SU-DHL-6 (cell line): ENCODE measurements around the gene SEPTIN2.
"Not testable (repeated sequence)": the region's sequence is repeated elsewhere in the genome, so short reads cannot be mapped to it uniquely, and the experiment has no call there.

Experiments used
- H2AFZ ChIP-seq: fragments of 200-600 bp; sonication (generic); 2 replicates; pipeline ENCODE4 v1.6.1; 2014; ENCODE audit warnings: low read depth, mild to moderate bottlenecking, moderate library complexity, mixed read lengths, antibody characterized with exemption, low read length; ENCODE audit not compliant: severe bottlenecking
- H3F3A ChIP-seq: fragments of 200-600 bp; shearing (Covaris generic); 2 replicates; pipeline ENCODE4 v1.6.0; 2016; ENCODE audit warnings: antibody characterized with exemption, mild to moderate bottlenecking; ENCODE audit not compliant: insufficient read depth
- H3K27ac ChIP-seq: fragments of 200-600 bp; sonication (generic); 2 replicates; pipeline ENCODE4 v1.5.1; 2016; ENCODE audit warnings: low read depth, mild to moderate bottlenecking, low read length, moderate library complexity, mixed read lengths
- H3K27me3 ChIP-seq: fragments of 200-600 bp; sonication (generic), shearing (Covaris generic); 2 replicates; pipeline ENCODE4 v1.6.0; 2014; ENCODE audit warnings: mild to moderate bottlenecking, low read length
- H3K36me3 ChIP-seq: fragments of 200-600 bp; sonication (generic); 2 replicates; pipeline ENCODE4 v1.6.1; 2014; ENCODE audit warnings: mild to moderate bottlenecking, low read length, mixed read lengths
- H3K4me2 ChIP-seq: fragments of 300-600, 200-600 bp; shearing (Covaris generic), sonication (generic); 2 replicates; pipeline ENCODE4 v1.6.0; 2014; ENCODE audit warnings: low read length, low read depth, mild to moderate bottlenecking; ENCODE audit not compliant: poor library complexity, severe bottlenecking
- H3K4me3 ChIP-seq: fragments of 200-600 bp; sonication (generic); 2 replicates; pipeline ENCODE4 v1.5.1; 2014; ENCODE audit warnings: antibody characterized with exemption, low read length, mild to moderate bottlenecking, mixed read lengths; ENCODE audit not compliant: insufficient read depth, poor library complexity, severe bottlenecking
- H3K79me2 ChIP-seq: fragments of 200-600 bp; sonication (generic); 2 replicates; pipeline ENCODE4 v1.6.1; 2014; ENCODE audit warnings: mild to moderate bottlenecking, low read length, moderate library complexity; ENCODE audit not compliant: insufficient read depth
- H3K9ac ChIP-seq: fragments of 200-600 bp; sonication (generic); 2 replicates; pipeline ENCODE4 v1.7.0; 2014; ENCODE audit warnings: mild to moderate bottlenecking, low read length
- H3K9me2 ChIP-seq: fragments of 200-600 bp; sonication (generic); replicated peaks from 2 replicates; pipeline ENCODE4 v1.6.1; 2014; ENCODE audit warnings: low read length; ENCODE audit not compliant: insufficient read depth
- H3K9me3 ChIP-seq: fragments of 200-600 bp; sonication (generic); 2 replicates; pipeline ENCODE4 v1.6.1; 2014; ENCODE audit warnings: low read length, mixed read lengths; ENCODE audit not compliant: insufficient read depth
- H4K20me1 ChIP-seq: fragments of 200-600 bp; sonication (generic); 2 replicates; pipeline ENCODE4 v1.6.1; 2014; ENCODE audit warnings: low read depth, mild to moderate bottlenecking, antibody characterized with exemption, low read length, moderate library complexity, mixed read lengths
- CTCF ChIP-seq: fragments of 200-600 bp; sonication (generic); IDR thresholded peaks from one replicate; pipeline ENCODE4 v1.5.1; 2017; ENCODE audit warnings: antibody characterized with exemption, mild to moderate bottlenecking, low read length, moderate library complexity; ENCODE audit not compliant: insufficient read depth, poor library complexity, severe bottlenecking
- EZH2phosphoT487 ChIP-seq: fragments of 200-600 bp; sonication (generic), shearing (Covaris generic); conservative IDR thresholded peaks from 2 replicates; pipeline ENCODE4 v1.6.1; 2018; ENCODE audit warnings: mild to moderate bottlenecking, antibody characterized with exemption, low read length, moderate library complexity, mixed read lengths

The SEPTIN2 gene

GRCh38 chr2:241393524-241394196 is 77.9 kb downstream of the SEPTIN2 start:
- Histone ChIP-seq H3K27me3 (no peaks in the 10 kb centered on the region), H4K20me1 (no peaks in the 10 kb centered on the region), H3K9me2 (no peaks in the 10 kb centered on the region), H3K4me3 (no peak overlapping the region), H3K9me3 (no peaks in the 10 kb centered on the region), H3F3A (no peaks in the 10 kb centered on the region), H2AFZ (no peak overlapping the region), H3K9ac (no peak overlapping the region), H3K79me2 (no peaks in the 10 kb centered on the region), H3K36me3 (no peaks in the 10 kb centered on the region), H3K4me2 (no peak overlapping the region), H3K27ac (no peak overlapping the region)
- TF ChIP-seq CTCF (no peak), EZH2phosphoT487 (no peak)

- H3K4me3 ChIP-seq, H3K9ac ChIP-seq, H3K27ac ChIP-seq, H3K4me2 ChIP-seq, H3K9me2 ChIP-seq, H3K27me3 ChIP-seq, H2AFZ ChIP-seq, H3K79me2 ChIP-seq, H3K9me3 ChIP-seq, H3K36me3 ChIP-seq, H4K20me1 ChIP-seq, H3F3A ChIP-seq: not testable (repeated sequence)
Observed at GRCh38 chr2:241396809-241397208, 81.1 kb downstream of the SEPTIN2 start.

GRCh38 chr2:241399941-241400922 is 84.5 kb downstream of the SEPTIN2 start:
- Histone ChIP-seq H3K9me2 (no peaks in the 10 kb centered on the region), H3K36me3 (no peaks in the 10 kb centered on the region), H3K27me3 (no peaks in the 10 kb centered on the region), H4K20me1 (no peaks in the 10 kb centered on the region), H3F3A (no peaks in the 10 kb centered on the region), H2AFZ (no peak overlapping the region), H3K79me2 (no peaks in the 10 kb centered on the region), H3K4me2 (no peak overlapping the region), H3K9me3 (no peaks in the 10 kb centered on the region), H3K9ac (no peak overlapping the region), H3K4me3 (no peak overlapping the region), H3K27ac (no peak overlapping the region)
- TF ChIP-seq CTCF (no peak), EZH2phosphoT487 (no peak)
